HCT116 (cell line): ENCODE results near the gene ADGRD1. TPM values are rescaled to one million over a fixed set of nuclear protein-coding genes. Genes with fewer than 3 reads are reported as not detected.

Source experiments
- ATAC-seq: fragments of 200-7000 bp; cut with Tn5 transposase; 2 replicates; pipeline ENCODE4 v1.9.1; 2020; ENCODE audit warnings: mild to moderate bottlenecking, moderate library complexity
- BruUV-seq: library from RNA; stranded (reverse); fragments of 400-500 nt; replicated peaks from 2 replicates; lab custom pipeline; 2021; lab: Mats Ljungman, UMichigan
- CTCF ChIA-PET: fragments of 300-600 bp; sonication (Branson Sonifier 250); formaldehyde crosslinking; loops from one replicate; lab custom pipeline; 2021; ENCODE audit warnings: antibody characterized with exemption; lab: Charles Lee
- POLR2A ChIA-PET: fragments of 300-600, 350-600 bp; sonication (Branson Sonifier 250); formaldehyde crosslinking; loops from one replicate; lab custom pipeline; 2021; ENCODE audit warnings: antibody characterized with exemption; lab: Charles Lee
- RAD21 ChIA-PET, 2 experiments: fragments of 300-600 bp; sonication (Branson Sonifier 250); formaldehyde crosslinking; loops; one replicate each; lab custom pipeline; 2023; ENCODE audit warnings: low total read pairs in 2 of 2; ENCODE audit not compliant: uncharacterized antibody in 2 of 2, unreplicated experiment in 2 of 2, low non-redundant PET in 1 of 2; lab: Charles Lee
- DNase-seq: peaks from one replicate; pipeline ENCODE4 v3.0.0-alpha.2; 2010; ENCODE audit warnings: low read depth, low spot score
- H2AFZ ChIP-seq: fragments of 200-600 bp; shearing (Covaris generic), sonication (generic); 2 replicates; pipeline ENCODE4 v1.6.1; 2017; ENCODE audit warnings: low read depth, mixed run types, mixed read lengths, antibody characterized with exemption, low read length; ENCODE audit not compliant: poor library complexity, severe bottlenecking
- H3K27ac ChIP-seq: 2 replicates; pipeline ENCODE4 v1.5.1; 2012; ENCODE audit warnings: low read depth, low read length
- H3K27me3 ChIP-seq: fragments of 200-600 bp; sonication (generic); 2 replicates; pipeline ENCODE4 v1.6.1; 2016; ENCODE audit warnings: mixed run types, low read length, mixed read lengths; ENCODE audit not compliant: insufficient read depth
- H3K36me3 ChIP-seq, 2 experiments: fragments of 200-500 bp in 1 of 2; fragments of 200-600 bp in 1 of 2; sonication (Bioruptor generic) in 1 of 2; sonication (generic) in 1 of 2; 2 replicates each; pipeline versions ENCODE4 v1.5.1 to v1.6.1; 2014 to 2016; ENCODE audit warnings: low read length in 2 of 2, inconsistent platforms in 1 of 2, mixed read lengths in 1 of 2, mixed run types in 1 of 2; ENCODE audit not compliant: insufficient read depth in 2 of 2, control insufficient read depth in 1 of 2
- H3K4me1 ChIP-seq, 2 experiments: fragments of 200-600 bp in 1 of 2; sonication (generic) in 1 of 2; 2 replicates each; pipeline versions ENCODE4 v1.5.1 to v1.6.1; 2012 to 2017; ENCODE audit warnings: low read length in 2 of 2, inconsistent platforms in 1 of 2, mild to moderate bottlenecking in 1 of 2, mixed read lengths in 1 of 2, mixed run types in 1 of 2, moderate library complexity in 1 of 2; ENCODE audit not compliant: insufficient read depth in 2 of 2, control insufficient read depth in 1 of 2
- H3K4me2 ChIP-seq: fragments of 200-600 bp; sonication (generic); 2 replicates; pipeline ENCODE4 v1.6.1; 2017; ENCODE audit warnings: mixed run types, low read length, mixed read lengths
- H3K4me3 ChIP-seq, 2 experiments: fragments of 200-600 bp in 1 of 2; sonication (generic) in 1 of 2; replicated peaks in 1 of 2; 2 replicates each; pipeline ENCODE4 v1.5.1; 2011 to 2016; ENCODE audit warnings: low read length in 2 of 2, control low read depth in 1 of 2, low read depth in 1 of 2, mild to moderate bottlenecking in 1 of 2, mixed read lengths in 1 of 2, mixed run types in 1 of 2
- H3K79me2 ChIP-seq: fragments of 200-600 bp; sonication (generic); 2 replicates; pipeline ENCODE4 v1.6.1; 2017; ENCODE audit warnings: mild to moderate bottlenecking, mixed run types, low read length, moderate library complexity, mixed read lengths; ENCODE audit not compliant: insufficient read depth
- H3K9ac ChIP-seq: fragments of 200-600 bp; sonication (generic); 2 replicates; pipeline ENCODE4 v1.6.1; 2016; ENCODE audit warnings: low read length, mixed read lengths
- H3K9me2 ChIP-seq: fragments of 200-600 bp; sonication (generic), shearing (Covaris generic); 2 replicates; pipeline ENCODE4 v1.6.1; 2017; ENCODE audit warnings: mixed run types, mild to moderate bottlenecking, moderate library complexity; ENCODE audit not compliant: insufficient read depth
- H3K9me3 ChIP-seq, 2 experiments: fragments of 200-500 bp in 1 of 2; fragments of 200-600 bp in 1 of 2; sonication (Bioruptor generic) in 1 of 2; sonication (generic) in 1 of 2; 2 replicates each; pipeline ENCODE4 v1.6.1; 2014 to 2017; ENCODE audit warnings: low read length in 2 of 2, mixed read lengths in 2 of 2, inconsistent platforms in 1 of 2, low read depth in 1 of 2, mild to moderate bottlenecking in 1 of 2, mixed run types in 1 of 2, moderate library complexity in 1 of 2; ENCODE audit not compliant: control insufficient read depth in 1 of 2, insufficient read depth in 1 of 2
- H4K20me1 ChIP-seq: fragments of 200-600 bp; sonication (generic), shearing (Covaris generic); 2 replicates; pipeline ENCODE4 v1.6.1; 2017; ENCODE audit warnings: mixed run types, mild to moderate bottlenecking, moderate library complexity; ENCODE audit not compliant: insufficient read depth
- ATF3 ChIP-seq: IDR thresholded peaks from 2 replicates; pipeline ENCODE4 v1.6.1; 2012
- CBX3 ChIP-seq: IDR thresholded peaks from 2 replicates; pipeline ENCODE4 v1.6.1; 2012; ENCODE audit warnings: low read depth
- CEBPB ChIP-seq: IDR thresholded peaks from 2 replicates; pipeline ENCODE4 v1.6.1; 2012; ENCODE audit warnings: low read depth
- EGR1 ChIP-seq: IDR thresholded peaks from 2 replicates; pipeline ENCODE4 v1.6.1; 2012; ENCODE audit warnings: low read depth
- FOSL1 ChIP-seq: IDR thresholded peaks from 2 replicates; pipeline ENCODE4 v1.6.1; 2012; ENCODE audit warnings: low read depth
- POLR2A ChIP-seq: IDR thresholded peaks from 2 replicates; pipeline ENCODE4 v1.7.0; 2011; ENCODE audit warnings: borderline replicate concordance; ENCODE audit not compliant: insufficient read depth, insufficient read length; ENCODE audit errors: extremely low read depth
- REST ChIP-seq: IDR thresholded peaks from 2 replicates; pipeline ENCODE4 v1.6.1; 2012; ENCODE audit warnings: low read depth
- SIN3A ChIP-seq: IDR thresholded peaks from 2 replicates; pipeline ENCODE4 v1.6.1; 2012; ENCODE audit warnings: low read depth
- TCF7L2 ChIP-seq: IDR thresholded peaks from 2 replicates; pipeline ENCODE4 v1.7.0; 2011; ENCODE audit warnings: borderline replicate concordance, inconsistent platforms; ENCODE audit not compliant: insufficient read depth, insufficient read length; ENCODE audit errors: extremely low read depth
- ZBTB33 ChIP-seq: IDR thresholded peaks from 2 replicates; pipeline ENCODE4 v1.6.1; 2011; ENCODE audit warnings: mild to moderate bottlenecking, low read length, moderate library complexity; ENCODE audit not compliant: insufficient replicate concordance; ENCODE audit errors: extremely low read depth
- intact Hi-C: fragments of 100-400 bp; cut with micrococcal nuclease; formaldehyde crosslinking; loops from 2 replicates; pipeline ENCODE4 v1.10.0; 2022
- total RNA-seq: library from RNA; stranded (reverse); gene quantifications from one replicate; pipeline ENCODE4 v1.2.1, GENCODE V29; 2021; ENCODE audit not compliant: unreplicated experiment

ADGRD1 gene
- total RNA-seq, 1 experiment from 2014 or later, result 0.44 TPM

GRCh38 chr12:130992448-130992847 lies 38.7 kb downstream of the ADGRD1 start:
- BruUV-seq, result no TSS peak
- CTCF ChIA-PET, result no interaction called here

More at GRCh38 chr12:130992448-130992847, 38.7 kb downstream of the ADGRD1 start:
- no peaks in the 10 kb centered on the region for H3K9me3 ChIP-seq
- no peak for ATAC-seq
- no peak overlapping the region for H3K4me3 ChIP-seq
- H3K79me2 ChIP-seq, result no peaks in the 10 kb centered on the region
- H2AFZ ChIP-seq, result no peak overlapping the region
- POLR2A ChIA-PET, result no interaction called here
- H3K4me2 ChIP-seq, result no peak overlapping the region
- peaks cover 15% of the 10 kb centered on the region; the same call in 1 of the 2 replicates for H3K27me3 ChIP-seq
- no peak overlapping the region for H3K9ac ChIP-seq
- RAD21 ChIA-PET, result no interaction called here
- H3K27ac ChIP-seq, result no peak overlapping the region
- H4K20me1 ChIP-seq, result no peaks in the 10 kb centered on the region
- no peak for DNase-seq
- H3K4me1 ChIP-seq, result no peaks in the 10 kb centered on the region
- intact Hi-C loops, result no loop called here
- no peaks in the 10 kb centered on the region for H3K9me2 ChIP-seq
- H3K36me3 ChIP-seq, result no peaks in the 10 kb centered on the region
- TF ChIP-seq REST (no peak), ZBTB33 (no peak), ATF3 (no peak), POLR2A (no peak), TCF7L2 (no peak), FOSL1 (no peak), CBX3 (no peak), CEBPB (no peak), SIN3A (no peak), EGR1 (no peak)
